Esophagus squamous epithelium (tissue), 4 donors: ENCODE data around the gene CNR2.

ENCODE experiments used
- CTCF ChIP-seq, 6 experiments: fragments of 450-650 bp in 4 of 6; fragments of 200-600 bp in 2 of 6; sonication (generic) in 2 of 6; IDR thresholded peaks; one replicate each; pipeline ENCODE4 v1.5.1; 2016 to 2019; ENCODE audit warnings: antibody characterized with exemption in 6 of 6, mild to moderate bottlenecking in 4 of 6, moderate library complexity in 4 of 6
- POLR2A ChIP-seq, 4 donors: fragments of 450-650 bp; IDR thresholded peaks; one replicate each; pipeline ENCODE4 v1.6.1; 2017; ENCODE audit warnings: antibody characterized with exemption in 4 of 4, mild to moderate bottlenecking in 4 of 4, moderate library complexity in 3 of 4

- TF ChIP-seq CTCF (IDR thresholded peaks at IDR 0.05): no peak
- TF ChIP-seq POLR2A (IDR thresholded peaks at IDR 0.05): no peak
Observed at GRCh38 chr1:23837908-23838307, 75.3 kb downstream of the CNR2 start.
